Activated T-helper 9 cell treated with anti-CD3 and anti-CD28 coated beads, Interleukin-2, amount 50 U/mL, for 16 hours (primary cell): Measurements from ENCODE around the gene TMEM175.

Source experiments
- DNase-seq: peaks from one replicate; pipeline ENCODE4 v3.0.0-alpha.2; 2020; ENCODE audit warnings: low read depth

Gene TMEM175

DNA sequence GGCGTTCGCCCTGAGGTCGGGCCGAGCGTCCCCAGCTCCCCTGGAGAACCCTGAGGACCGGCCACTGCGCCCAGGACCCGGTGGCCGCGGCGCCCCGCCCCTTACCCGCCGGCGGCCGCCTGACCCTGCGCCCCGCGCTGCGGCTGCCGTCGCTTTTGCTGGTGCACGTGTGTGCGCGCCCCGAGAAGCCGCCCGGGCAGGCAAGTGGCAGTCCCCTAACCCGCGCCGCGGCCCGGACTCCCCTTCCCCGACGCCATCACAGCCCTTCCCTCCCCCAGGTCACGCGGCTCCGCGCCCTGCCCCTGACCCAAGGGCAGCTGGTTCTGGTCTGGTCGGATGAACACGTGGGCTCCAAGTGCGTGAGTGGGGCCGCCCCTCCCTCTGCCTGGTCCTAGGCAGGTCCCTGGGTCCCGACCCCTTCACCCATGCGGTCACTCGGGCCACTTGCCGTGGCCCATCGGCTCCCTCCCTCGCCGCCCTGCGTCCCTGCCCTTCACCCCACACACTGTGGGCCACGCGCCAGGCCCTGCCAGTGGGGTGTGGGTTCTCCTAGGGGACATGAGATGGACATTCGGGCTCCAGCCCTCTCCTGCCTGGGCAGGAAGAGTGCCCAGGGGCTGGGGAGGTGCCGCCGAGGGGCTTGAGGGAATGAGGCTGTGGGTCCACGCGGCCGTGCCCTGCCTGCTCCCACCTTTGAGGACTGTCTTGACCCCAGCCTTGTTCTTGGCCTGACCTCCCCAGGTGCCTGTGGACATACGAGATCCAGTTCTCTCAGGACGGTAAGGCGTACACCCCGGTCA, 71.2 kb downstream of the TMEM175 start:
- DNase-seq = no peak

- DNase-seq = no peak
Observed at GRCh38 chr4:1004071-1004418, 71.8 kb downstream of the TMEM175 start.

DNA sequence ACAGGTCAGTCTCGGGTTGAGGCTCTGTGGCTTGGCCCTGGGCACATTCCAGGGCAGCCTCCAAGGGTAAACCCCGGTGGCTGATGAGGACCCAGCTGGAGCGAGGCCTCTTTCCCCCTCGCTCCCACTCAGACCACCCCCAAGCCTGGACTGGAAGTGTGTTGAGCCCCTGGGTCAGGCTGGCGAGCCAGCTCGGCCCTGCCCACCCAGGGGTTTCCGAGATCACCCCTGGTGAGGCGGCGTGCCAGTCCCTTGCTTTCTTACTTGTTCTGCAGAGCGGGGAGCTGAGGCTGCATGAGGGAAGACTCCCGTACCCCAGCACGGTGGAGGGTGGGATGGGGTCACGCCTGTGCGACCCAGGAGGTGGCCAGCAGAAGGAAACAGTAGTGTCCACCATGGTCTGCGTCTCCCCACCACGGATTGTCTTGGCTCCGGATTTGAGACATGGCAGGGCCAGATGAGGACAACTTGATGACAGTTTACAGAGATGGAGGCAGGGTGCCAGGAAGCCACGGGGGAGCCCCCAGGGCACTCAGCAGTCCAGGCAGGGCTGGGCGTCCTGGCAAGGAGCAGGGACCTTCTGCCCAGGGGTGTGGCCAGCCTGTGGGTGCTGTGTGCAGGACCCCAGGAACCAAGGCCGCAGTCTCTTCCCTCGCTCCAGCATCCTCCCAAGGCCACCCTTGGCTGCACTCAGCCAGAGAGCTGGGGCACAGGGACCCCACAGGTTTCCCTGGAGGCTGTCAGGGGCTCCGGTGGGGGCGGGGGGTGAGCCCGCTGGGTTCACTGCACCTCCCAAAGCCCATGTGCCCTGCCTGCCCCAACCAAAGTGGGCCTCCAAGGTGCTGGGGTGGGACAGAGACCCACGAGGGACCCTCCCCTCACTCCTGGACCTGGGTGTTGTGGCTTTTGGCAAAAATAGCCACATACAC, 72.6 kb downstream of the TMEM175 start:
- no peak for DNase-seq

GRCh38 chr4:1006856-1007255, 74.6 kb downstream of the TMEM175 start:
- DNase-seq = no peak
